Liver (tissue), 9 donors: ENCODE results near the gene TOLLIP. TPM values are rescaled to one million over a fixed set of nuclear protein-coding genes. Genes with fewer than 3 reads are reported as not detected.

Experiments
- DNase-seq: peaks from one replicate; pipeline ENCODE4 v3.0.0-alpha.2; 2017; ENCODE audit warnings: low spot score
- H3K27ac ChIP-seq, 2 donors: one replicate each; pipeline ENCODE4 v1.7.0; 2013; ENCODE audit warnings: inconsistent platforms in 2 of 2, low read length in 2 of 2, control low read depth in 1 of 2, low read depth in 1 of 2, mild to moderate bottlenecking in 1 of 2
- H3K27me3 ChIP-seq, 4 donors: one replicate each; pipeline versions ENCODE4 v1.6.1 to v1.7.0; 2013; ENCODE audit warnings: low read length in 3 of 4, inconsistent platforms in 1 of 4, mild to moderate bottlenecking in 1 of 4, moderate library complexity in 1 of 4; ENCODE audit not compliant: control insufficient read depth in 4 of 4, insufficient read depth in 4 of 4
- H3K36me3 ChIP-seq, 4 donors: one replicate each; pipeline versions ENCODE4 v1.6.1 to v1.7.0; 2013; ENCODE audit warnings: low read length in 3 of 4, mild to moderate bottlenecking in 3 of 4, low read depth in 1 of 4, moderate library complexity in 1 of 4; ENCODE audit not compliant: control insufficient read depth in 4 of 4, insufficient read depth in 3 of 4
- H3K4me1 ChIP-seq, 4 donors: one replicate each; pipeline versions ENCODE4 v1.6.1 to v1.7.0; 2013; ENCODE audit warnings: low read length in 3 of 4, mild to moderate bottlenecking in 3 of 4, moderate library complexity in 1 of 4; ENCODE audit not compliant: control insufficient read depth in 4 of 4, insufficient read depth in 4 of 4
- H3K4me3 ChIP-seq, 3 donors: one replicate each; pipeline versions ENCODE4 v1.6.1 to v1.7.0; 2013; ENCODE audit warnings: low read length in 3 of 3, control low read depth in 1 of 3, low read depth in 1 of 3, mild to moderate bottlenecking in 1 of 3
- H3K9ac ChIP-seq, 2 donors: one replicate each; pipeline ENCODE4 v1.7.0; 2013; ENCODE audit warnings: low read length in 2 of 2, mild to moderate bottlenecking in 2 of 2, moderate library complexity in 2 of 2, control low read depth in 1 of 2, low read depth in 1 of 2
- H3K9me3 ChIP-seq, 4 donors: one replicate each; pipeline versions ENCODE4 v1.6.1 to v1.7.0; 2013; ENCODE audit warnings: low read length in 3 of 4; ENCODE audit not compliant: control insufficient read depth in 4 of 4
- EGR1 ChIP-seq, 2 donors: IDR thresholded peaks; 2 replicates each; pipeline ENCODE4 v1.6.1; 2016 to 2018; ENCODE audit warnings: antibody characterized with exemption in 2 of 2, low read depth in 2 of 2
- FOXA1 ChIP-seq: IDR thresholded peaks from 2 replicates; pipeline ENCODE4 v1.6.1; 2016; ENCODE audit warnings: antibody characterized with exemption
- FOXA2 ChIP-seq: IDR thresholded peaks from 2 replicates; pipeline ENCODE4 v1.6.1; 2016; ENCODE audit warnings: antibody characterized with exemption
- GABPA ChIP-seq, 2 donors: IDR thresholded peaks in 1 of 2; conservative IDR thresholded peaks in 1 of 2; 2 replicates each; pipeline ENCODE4 v1.6.1; 2016; ENCODE audit warnings: antibody characterized with exemption in 2 of 2, mild to moderate bottlenecking in 1 of 2, moderate library complexity in 1 of 2
- HNF4G ChIP-seq: IDR thresholded peaks from 2 replicates; pipeline ENCODE4 v1.6.1; 2016; ENCODE audit warnings: antibody characterized with exemption
- JUND ChIP-seq, 2 donors: IDR thresholded peaks; 2 replicates each; pipeline ENCODE4 v1.6.1; 2016; ENCODE audit warnings: antibody characterized with exemption in 2 of 2
- NR2F2 ChIP-seq: IDR thresholded peaks from 2 replicates; pipeline ENCODE4 v1.6.1; 2016; ENCODE audit warnings: antibody characterized with exemption
- RAD21 ChIP-seq, 2 donors: IDR thresholded peaks; 2 replicates each; pipeline ENCODE4 v1.6.1; 2016; ENCODE audit warnings: antibody characterized with exemption in 2 of 2, mild to moderate bottlenecking in 2 of 2
- RXRA ChIP-seq, 2 donors: IDR thresholded peaks; 2 replicates each; pipeline ENCODE4 v1.6.1; 2017 to 2018; ENCODE audit warnings: antibody characterized with exemption in 2 of 2, mild to moderate bottlenecking in 1 of 2
- YY1 ChIP-seq: IDR thresholded peaks from 2 replicates; pipeline ENCODE4 v1.6.1; 2016; ENCODE audit warnings: antibody characterized with exemption, mild to moderate bottlenecking
- WGBS: extraction: QIAGEN DNeasy Blood & Tissue Kit; methylation state at CpG from one replicate; pipeline ENCODE4 v1.1.7; 2013; 5-methylcytosine and 5-hydroxymethylcytosine counted together
- polyA plus RNA-seq, 2 donors: library from polyadenylated mRNA; stranded (reverse) in 1 of 2; unstranded in 1 of 2; fragments of 200-250 nt in 1 of 2; fragments of >200 nt in 1 of 2; fragmentation: Nextera tagmentation in 1 of 2; extraction: Ambion mirVana in 1 of 2; gene quantifications; one replicate each; pipeline versions ENCODE4 v1.2.1 to v1.2.3, GENCODE V29; 2013 to 2015
- total RNA-seq, 2 donors: library from RNA; depleted of rRNA; stranded (reverse); fragments of >200 nt; gene quantifications; one replicate each; pipeline ENCODE4 v1.2.3, GENCODE V29; 2014
- TF ChIP-seq, protein P1 (sequence below): fragments of 150-350 bp; IDR thresholded peaks from 2 replicates; pipeline ENCODE4 v1.5.1; 2017; ENCODE audit warnings: improper control_type of control experiment, low read depth, low read length; ENCODE audit not compliant: missing input control
- TF ChIP-seq, protein P2 (sequence below): IDR thresholded peaks from 2 replicates; pipeline ENCODE4 v1.6.1; 2016; ENCODE audit warnings: antibody characterized with exemption
- TF ChIP-seq, protein P3 (sequence below): IDR thresholded peaks from 2 replicates; pipeline ENCODE4 v1.6.1; 2016; ENCODE audit warnings: antibody characterized with exemption
- TF ChIP-seq, protein P4 (sequence below): IDR thresholded peaks from 2 replicates; pipeline ENCODE4 v1.6.1; 2016; ENCODE audit warnings: antibody characterized with exemption
- TF ChIP-seq, protein P5 (sequence below): IDR thresholded peaks from 2 replicates; pipeline ENCODE4 v1.6.1; 2016; ENCODE audit warnings: antibody characterized with exemption, mild to moderate bottlenecking
- donor health status: healthy.
- donor health status: healthy.
- donor health status: healthy.
- donor health status: healthy.
- donor health status: healthy.

The TOLLIP gene
- total and polyA plus RNA-seq, 4 donors, result 27.5 to 102 (median 72.9) TPM

DNA sequence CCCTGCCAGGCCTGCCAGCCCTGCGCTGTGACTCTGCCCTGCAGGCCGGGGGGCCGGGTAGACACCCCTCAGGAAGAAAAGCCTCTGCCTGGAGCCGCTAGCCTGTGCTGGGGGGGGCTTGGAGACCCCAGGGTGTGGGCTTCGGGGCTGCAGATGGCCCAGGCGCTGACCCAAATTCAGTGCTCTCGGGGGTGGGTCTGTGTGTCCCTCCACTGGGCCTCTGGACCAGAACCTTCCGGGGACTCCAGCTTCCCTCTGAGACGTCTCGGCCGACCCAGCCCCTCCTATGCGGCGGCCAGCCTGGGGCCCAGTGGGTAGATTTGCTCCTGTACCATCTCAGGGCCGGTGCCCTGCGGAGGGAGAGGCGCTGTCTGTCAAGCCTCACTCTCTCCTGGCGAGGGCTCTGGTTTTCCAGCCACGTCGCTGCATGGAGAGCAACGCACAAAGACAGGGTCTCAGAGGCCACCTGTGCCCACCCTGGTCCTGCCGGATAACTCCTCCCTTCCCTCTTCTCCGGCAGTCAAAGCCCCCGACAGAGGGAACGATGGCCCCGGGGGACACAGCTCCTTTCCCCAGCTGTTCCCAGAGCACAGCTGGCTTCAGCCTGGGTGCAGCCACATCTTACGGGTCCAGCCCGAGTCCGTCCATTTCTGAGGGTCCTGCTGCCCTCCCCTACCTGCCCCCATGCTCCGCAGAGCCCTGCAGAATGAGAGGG, 40.1 kb upstream of the TOLLIP start:
- no peak overlapping the region for H3K27ac ChIP-seq
- no peak for DNase-seq
- H3K36me3 ChIP-seq, result no peaks in the 10 kb centered on the region
- H3K4me1 ChIP-seq, result no peaks in the 10 kb centered on the region
- no peaks in the 10 kb centered on the region for H3K9me3 ChIP-seq
- 76% methylated on average over 29 of the region's 29 CpGs for WGBS
- H3K9ac ChIP-seq, result no peak overlapping the region
- TF ChIP-seq EGR1 (IDR thresholded peaks at IDR 0.05; ENCODE audit: low read depth in 2 of 2) (no peak), GABPA (IDR thresholded peaks at IDR 0.05 in 1 of 2, conservative IDR thresholded peaks at IDR 0.05 in 1 of 2) (no peak), HNF4G (no peak), FOXA1 (no peak), YY1 (no peak), JUND (IDR thresholded peaks at IDR 0.05) (no peak)
- TF ChIP-seq, protein P1, sequence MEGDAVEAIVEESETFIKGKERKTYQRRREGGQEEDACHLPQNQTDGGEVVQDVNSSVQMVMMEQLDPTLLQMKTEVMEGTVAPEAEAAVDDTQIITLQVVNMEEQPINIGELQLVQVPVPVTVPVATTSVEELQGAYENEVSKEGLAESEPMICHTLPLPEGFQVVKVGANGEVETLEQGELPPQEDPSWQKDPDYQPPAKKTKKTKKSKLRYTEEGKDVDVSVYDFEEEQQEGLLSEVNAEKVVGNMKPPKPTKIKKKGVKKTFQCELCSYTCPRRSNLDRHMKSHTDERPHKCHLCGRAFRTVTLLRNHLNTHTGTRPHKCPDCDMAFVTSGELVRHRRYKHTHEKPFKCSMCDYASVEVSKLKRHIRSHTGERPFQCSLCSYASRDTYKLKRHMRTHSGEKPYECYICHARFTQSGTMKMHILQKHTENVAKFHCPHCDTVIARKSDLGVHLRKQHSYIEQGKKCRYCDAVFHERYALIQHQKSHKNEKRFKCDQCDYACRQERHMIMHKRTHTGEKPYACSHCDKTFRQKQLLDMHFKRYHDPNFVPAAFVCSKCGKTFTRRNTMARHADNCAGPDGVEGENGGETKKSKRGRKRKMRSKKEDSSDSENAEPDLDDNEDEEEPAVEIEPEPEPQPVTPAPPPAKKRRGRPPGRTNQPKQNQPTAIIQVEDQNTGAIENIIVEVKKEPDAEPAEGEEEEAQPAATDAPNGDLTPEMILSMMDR, result no peak
- TF ChIP-seq, protein P2, sequence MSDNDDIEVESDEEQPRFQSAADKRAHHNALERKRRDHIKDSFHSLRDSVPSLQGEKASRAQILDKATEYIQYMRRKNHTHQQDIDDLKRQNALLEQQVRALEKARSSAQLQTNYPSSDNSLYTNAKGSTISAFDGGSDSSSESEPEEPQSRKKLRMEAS, result no peak
- TF ChIP-seq, protein P3, sequence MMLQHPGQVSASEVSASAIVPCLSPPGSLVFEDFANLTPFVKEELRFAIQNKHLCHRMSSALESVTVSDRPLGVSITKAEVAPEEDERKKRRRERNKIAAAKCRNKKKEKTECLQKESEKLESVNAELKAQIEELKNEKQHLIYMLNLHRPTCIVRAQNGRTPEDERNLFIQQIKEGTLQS, result no peak
- H3K4me3 ChIP-seq, result no peak overlapping the region
- no peaks in the 10 kb centered on the region for H3K27me3 ChIP-seq

DNA sequence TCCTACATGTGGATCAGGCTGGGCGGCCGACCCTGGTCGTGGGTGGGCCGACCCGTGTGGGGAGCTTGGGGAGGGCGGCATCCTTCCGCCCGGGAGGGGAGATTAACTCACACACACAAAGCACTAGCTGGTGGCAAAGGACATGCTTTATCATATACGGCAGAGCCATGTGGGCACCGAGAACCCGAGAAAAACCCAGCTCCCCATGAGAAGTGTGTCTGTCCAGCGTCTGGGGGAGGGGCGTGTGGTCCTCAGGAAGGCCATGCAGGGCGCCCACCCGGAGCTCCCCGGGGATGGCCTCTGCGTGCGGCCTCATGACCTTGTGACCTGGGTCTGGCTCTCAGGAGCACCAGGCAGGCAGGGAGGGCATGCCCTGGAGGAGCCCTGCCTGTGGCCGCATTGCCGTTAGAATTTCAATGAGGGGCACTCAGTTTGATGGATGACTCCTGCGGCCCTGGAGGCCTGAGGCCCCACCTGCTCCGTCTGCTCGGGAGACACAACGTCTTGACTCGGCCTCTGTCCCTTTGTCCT, 39.4 kb upstream of the TOLLIP start:
- no peak overlapping the region for H3K27ac ChIP-seq
- no peaks in the 10 kb centered on the region for H3K9me3 ChIP-seq
- H3K4me3 ChIP-seq, result no peak overlapping the region
- no peaks in the 10 kb centered on the region for H3K27me3 ChIP-seq
- no peak for TF ChIP-seq RAD21 (IDR thresholded peaks at IDR 0.05)
- no peak for TF ChIP-seq GABPA (IDR thresholded peaks at IDR 0.05 in 1 of 2, conservative IDR thresholded peaks at IDR 0.05 in 1 of 2)
- no peak for TF ChIP-seq HNF4G
- TF ChIP-seq, protein P3, result no peak
- no peak for TF ChIP-seq RXRA (IDR thresholded peaks at IDR 0.05)
- no peak for TF ChIP-seq NR2F2
- no peak for TF ChIP-seq FOXA2
- TF ChIP-seq EGR1 (IDR thresholded peaks at IDR 0.05; ENCODE audit: low read depth in 2 of 2), result no peak
- TF ChIP-seq JUND (IDR thresholded peaks at IDR 0.05), result no peak
- TF ChIP-seq, protein P1, result no peak
- TF ChIP-seq, protein P4, sequence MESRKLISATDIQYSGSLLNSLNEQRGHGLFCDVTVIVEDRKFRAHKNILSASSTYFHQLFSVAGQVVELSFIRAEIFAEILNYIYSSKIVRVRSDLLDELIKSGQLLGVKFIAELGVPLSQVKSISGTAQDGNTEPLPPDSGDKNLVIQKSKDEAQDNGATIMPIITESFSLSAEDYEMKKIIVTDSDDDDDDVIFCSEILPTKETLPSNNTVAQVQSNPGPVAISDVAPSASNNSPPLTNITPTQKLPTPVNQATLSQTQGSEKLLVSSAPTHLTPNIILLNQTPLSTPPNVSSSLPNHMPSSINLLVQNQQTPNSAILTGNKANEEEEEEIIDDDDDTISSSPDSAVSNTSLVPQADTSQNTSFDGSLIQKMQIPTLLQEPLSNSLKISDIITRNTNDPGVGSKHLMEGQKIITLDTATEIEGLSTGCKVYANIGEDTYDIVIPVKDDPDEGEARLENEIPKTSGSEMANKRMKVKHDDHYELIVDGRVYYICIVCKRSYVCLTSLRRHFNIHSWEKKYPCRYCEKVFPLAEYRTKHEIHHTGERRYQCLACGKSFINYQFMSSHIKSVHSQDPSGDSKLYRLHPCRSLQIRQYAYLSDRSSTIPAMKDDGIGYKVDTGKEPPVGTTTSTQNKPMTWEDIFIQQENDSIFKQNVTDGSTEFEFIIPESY, result no peak
- no peak for TF ChIP-seq FOXA1
- TF ChIP-seq, protein P5, sequence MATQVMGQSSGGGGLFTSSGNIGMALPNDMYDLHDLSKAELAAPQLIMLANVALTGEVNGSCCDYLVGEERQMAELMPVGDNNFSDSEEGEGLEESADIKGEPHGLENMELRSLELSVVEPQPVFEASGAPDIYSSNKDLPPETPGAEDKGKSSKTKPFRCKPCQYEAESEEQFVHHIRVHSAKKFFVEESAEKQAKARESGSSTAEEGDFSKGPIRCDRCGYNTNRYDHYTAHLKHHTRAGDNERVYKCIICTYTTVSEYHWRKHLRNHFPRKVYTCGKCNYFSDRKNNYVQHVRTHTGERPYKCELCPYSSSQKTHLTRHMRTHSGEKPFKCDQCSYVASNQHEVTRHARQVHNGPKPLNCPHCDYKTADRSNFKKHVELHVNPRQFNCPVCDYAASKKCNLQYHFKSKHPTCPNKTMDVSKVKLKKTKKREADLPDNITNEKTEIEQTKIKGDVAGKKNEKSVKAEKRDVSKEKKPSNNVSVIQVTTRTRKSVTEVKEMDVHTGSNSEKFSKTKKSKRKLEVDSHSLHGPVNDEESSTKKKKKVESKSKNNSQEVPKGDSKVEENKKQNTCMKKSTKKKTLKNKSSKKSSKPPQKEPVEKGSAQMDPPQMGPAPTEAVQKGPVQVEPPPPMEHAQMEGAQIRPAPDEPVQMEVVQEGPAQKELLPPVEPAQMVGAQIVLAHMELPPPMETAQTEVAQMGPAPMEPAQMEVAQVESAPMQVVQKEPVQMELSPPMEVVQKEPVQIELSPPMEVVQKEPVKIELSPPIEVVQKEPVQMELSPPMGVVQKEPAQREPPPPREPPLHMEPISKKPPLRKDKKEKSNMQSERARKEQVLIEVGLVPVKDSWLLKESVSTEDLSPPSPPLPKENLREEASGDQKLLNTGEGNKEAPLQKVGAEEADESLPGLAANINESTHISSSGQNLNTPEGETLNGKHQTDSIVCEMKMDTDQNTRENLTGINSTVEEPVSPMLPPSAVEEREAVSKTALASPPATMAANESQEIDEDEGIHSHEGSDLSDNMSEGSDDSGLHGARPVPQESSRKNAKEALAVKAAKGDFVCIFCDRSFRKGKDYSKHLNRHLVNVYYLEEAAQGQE, result no peak
- TF ChIP-seq, protein P2, result no peak
- 51% methylated on average over 25 of the region's 25 CpGs for WGBS
- DNase-seq, result no peak
- H3K9ac ChIP-seq, result no peak overlapping the region
- H3K36me3 ChIP-seq, result no peaks in the 10 kb centered on the region
- no peaks in the 10 kb centered on the region for H3K4me1 ChIP-seq
